GM18505 (cell line): Measurements from ENCODE around the gene SYNE1.
"Not testable (repeated sequence)": the region's sequence is repeated elsewhere in the genome, so short reads cannot be mapped to it uniquely, and the experiment has no call there.

Source experiments
- ATAC-seq: cut with Tn5 transposase; IDR thresholded peaks from one replicate; pipeline ENCODE4 v1.9.1; 2021; ENCODE audit not compliant: unreplicated experiment
- POLR2A ChIP-seq: IDR thresholded peaks from 4 replicates; pipeline ENCODE4 v1.6.1; 2011; ENCODE audit warnings: borderline replicate concordance; ENCODE audit not compliant: insufficient read depth, insufficient read length; ENCODE audit errors: extremely low read depth

Gene SYNE1

GRCh38 chr6:152636021-152636608, 1.0 kb downstream of the SYNE1 start:
- ATAC-seq = peak; percentile 39
- no peak for TF ChIP-seq POLR2A

GRCh38 chr6:152634773-152635172, 2.4 kb downstream of the SYNE1 start:
- no peak for ATAC-seq
- TF ChIP-seq POLR2A = no peak

DNA sequence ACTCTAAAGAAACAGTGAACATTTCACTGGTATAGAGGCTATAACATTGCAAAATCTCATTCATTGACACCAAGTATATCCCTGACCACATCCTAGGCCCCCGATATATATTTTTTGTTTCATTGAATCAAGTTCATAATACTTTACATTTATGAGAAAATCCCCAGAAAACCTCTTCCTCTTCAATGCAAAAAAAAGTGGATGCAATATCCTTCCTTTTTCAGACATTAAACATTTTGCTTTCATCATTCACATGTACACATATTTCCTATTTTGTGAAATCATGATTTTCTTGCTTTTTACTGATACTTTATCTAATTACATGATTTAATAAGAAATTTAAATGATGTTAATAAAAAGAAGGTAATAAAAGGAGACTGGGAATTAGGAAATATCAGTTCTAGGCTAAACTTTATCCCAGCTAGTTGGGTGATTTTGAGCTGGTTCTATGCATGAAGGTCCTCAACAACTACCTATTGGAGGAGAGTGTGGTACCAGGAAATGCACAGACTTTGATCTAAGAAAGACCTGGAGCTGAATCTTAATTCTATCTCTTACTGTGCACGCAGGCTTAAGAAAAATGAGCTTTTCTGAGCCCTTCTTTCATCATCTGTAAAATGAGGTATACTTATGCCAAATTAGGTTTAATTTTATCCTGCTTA, 4.9 kb downstream of the SYNE1 start:
- no peak for TF ChIP-seq POLR2A
- ATAC-seq = no peak

GRCh38 chr6:152631376-152631775, 5.8 kb downstream of the SYNE1 start:
- no peak for TF ChIP-seq POLR2A
- no peak for ATAC-seq

DNA sequence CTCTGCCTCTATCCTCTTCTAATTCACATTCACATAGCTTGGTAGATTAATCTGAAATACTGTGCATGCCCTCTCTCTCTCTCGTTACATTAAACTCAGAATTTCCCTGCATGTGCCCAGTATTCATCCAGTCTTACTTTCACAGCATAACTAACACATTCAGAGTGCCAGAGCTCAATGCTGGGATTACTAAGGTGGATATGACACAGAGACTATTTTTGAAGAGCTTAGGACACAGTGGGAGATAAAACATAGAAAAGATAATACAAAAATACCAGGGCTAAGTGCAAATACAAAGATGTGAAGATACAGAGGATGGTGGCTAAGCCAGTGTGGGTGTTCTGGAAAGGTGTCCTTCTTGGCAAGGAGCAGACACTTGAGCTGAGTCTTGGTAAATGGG, 6.3 kb downstream of the SYNE1 start:
- no peak for TF ChIP-seq POLR2A
- no peak for ATAC-seq

DNA sequence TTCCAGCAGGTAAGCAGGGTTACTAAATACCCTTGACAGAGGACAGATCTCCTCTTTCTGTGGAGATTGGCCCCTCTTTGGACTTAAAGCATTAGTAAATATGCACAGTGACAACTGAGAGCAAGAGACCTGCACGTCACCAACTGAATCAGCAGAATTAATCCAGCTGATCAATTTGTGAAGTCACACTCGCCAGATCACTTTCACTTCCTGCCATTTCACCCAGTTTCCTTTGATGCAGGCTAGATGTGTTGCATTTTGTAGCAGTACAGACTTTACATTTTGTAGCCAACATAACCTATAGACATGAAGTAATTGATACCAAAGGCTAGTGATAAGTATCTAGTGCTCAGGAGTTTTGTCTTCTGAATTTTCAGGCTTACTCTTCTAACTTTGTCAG, 11.9 kb downstream of the SYNE1 start:
- no peak for ATAC-seq
- no peak for TF ChIP-seq POLR2A

DNA sequence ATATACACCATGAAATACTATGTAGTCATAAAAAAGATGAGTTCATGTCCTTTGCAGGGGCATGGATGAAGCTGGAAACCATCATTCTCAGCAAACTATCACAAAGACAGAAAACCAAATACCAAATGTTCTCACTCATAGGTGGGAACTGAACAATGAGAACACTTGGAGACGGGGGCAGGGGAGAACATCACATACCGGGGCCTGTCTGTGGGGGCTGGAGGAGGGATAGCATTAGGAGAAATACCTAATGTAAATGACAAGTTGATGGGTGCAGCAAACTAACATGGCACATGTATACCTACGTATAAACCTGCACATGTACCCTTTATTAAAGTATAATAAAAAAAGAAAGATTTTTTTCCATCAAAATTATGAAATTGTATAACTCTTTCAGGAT, 22.4 kb downstream of the SYNE1 start:
- not testable (repeated sequence) for ATAC-seq

GRCh38 chr6:152609125-152609670, 28.0 kb downstream of the SYNE1 start:
- TF ChIP-seq POLR2A = no peak
- no peak for ATAC-seq

DNA sequence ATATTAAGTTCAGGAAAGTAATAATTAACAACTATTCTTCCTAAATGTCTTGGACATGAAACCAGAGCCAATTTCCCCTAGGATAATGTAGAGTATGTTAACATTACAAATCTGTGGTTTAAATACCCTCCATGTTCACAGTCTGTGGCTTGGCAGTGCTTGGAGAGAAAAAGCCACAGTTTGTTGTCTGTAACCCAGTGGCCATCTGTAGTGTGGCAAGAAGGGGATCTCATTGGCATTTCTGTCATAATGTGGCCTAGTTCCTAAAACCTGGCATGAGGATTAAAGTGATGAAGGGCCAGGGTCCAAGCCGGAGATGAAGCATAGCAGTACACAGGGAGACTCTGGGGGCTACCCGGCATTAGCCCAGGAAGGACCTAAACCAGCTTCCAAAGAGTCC, 31.2 kb downstream of the SYNE1 start:
- ATAC-seq = no peak
- TF ChIP-seq POLR2A = no peak

DNA sequence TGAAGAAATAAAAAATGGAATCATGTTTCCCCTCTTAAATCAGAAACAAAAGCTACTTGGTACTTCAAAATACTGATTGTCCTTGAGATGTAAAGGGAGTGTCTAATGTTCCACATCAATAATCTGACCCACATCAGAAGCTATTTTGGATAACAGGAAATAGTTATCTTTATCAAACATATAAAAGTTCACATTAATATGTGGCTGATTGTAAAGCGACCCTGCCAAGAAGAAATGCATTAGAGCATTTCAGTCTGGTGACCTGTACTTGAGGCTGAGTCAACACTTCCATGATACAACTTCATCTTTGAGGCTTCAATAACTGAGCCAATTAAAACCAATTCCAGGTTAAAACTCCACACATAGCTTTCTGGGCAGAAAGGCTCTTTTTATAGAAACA, 31.8 kb downstream of the SYNE1 start:
- no peak for TF ChIP-seq POLR2A
- no peak for ATAC-seq

GRCh38 chr6:152603911-152604310, 33.3 kb downstream of the SYNE1 start:
- no peak for ATAC-seq
- TF ChIP-seq POLR2A = no peak

GRCh38 chr6:152600022-152600421, 37.1 kb downstream of the SYNE1 start:
- ATAC-seq = no peak
- no peak for TF ChIP-seq POLR2A

GRCh38 chr6:152598901-152599537, 38.1 kb downstream of the SYNE1 start:
- TF ChIP-seq POLR2A = no peak
- no peak for ATAC-seq

GRCh38 chr6:152598421-152598820, 38.7 kb downstream of the SYNE1 start:
- TF ChIP-seq POLR2A = no peak
- no peak for ATAC-seq
